Gastrocnemius medialis (tissue), 4 donors: ENCODE data around the gene CDAN1.

ENCODE experiments used
- CTCF ChIP-seq, 5 experiments: fragments of 450-650 bp in 3 of 5; fragments of 200-600 bp in 2 of 5; sonication (generic) in 2 of 5; IDR thresholded peaks in 4 of 5; conservative IDR thresholded peaks in 1 of 5; 1 replicate in 4 of 5; 2 replicates in 1 of 5; pipeline ENCODE4 v1.5.1; 2016 to 2019; ENCODE audit warnings: antibody characterized with exemption in 5 of 5, mild to moderate bottlenecking in 3 of 5, moderate library complexity in 3 of 5
- POLR2A ChIP-seq, 2 donors: fragments of 450-650 bp; IDR thresholded peaks; one replicate each; pipeline ENCODE4 v1.6.1; 2017; ENCODE audit warnings: antibody characterized with exemption in 2 of 2, mild to moderate bottlenecking in 2 of 2, moderate library complexity in 2 of 2

- no peak for TF ChIP-seq CTCF (IDR thresholded peaks at IDR 0.05 in 4 of 5, conservative IDR thresholded peaks at IDR 0.05 in 1 of 5)
- TF ChIP-seq POLR2A (IDR thresholded peaks at IDR 0.05), result no peak
These were observed 47.8 kb upstream of the CDAN1 start for GRCh38 chr15:42784705-42785104.
